HepG2 (cell line): ENCODE measurements around the gene MORN1. TPM values are rescaled to one million over a fixed set of nuclear protein-coding genes. Genes with fewer than 3 reads are reported as not detected.

Experiments used
- ATAC-seq: fragments of 200-7000 bp; cut with Tn5 transposase; 3 replicates; pipeline ENCODE4 v1.9.1; 2020; ENCODE audit warnings: mild to moderate bottlenecking, moderate library complexity
- BruUV-seq: library from RNA; stranded (reverse); fragments of 400-500 nt; replicated peaks from 2 replicates; lab custom pipeline; 2021; lab: Mats Ljungman, UMichigan
- CTCF ChIA-PET: fragments of 300-600 bp; formaldehyde crosslinking; extraction: SDS; loops from one replicate; lab custom pipeline; 2021; ENCODE audit warnings: low total read pairs, inconsistent platforms, low intra/inter-chr PET ratio; lab: Yijun Ruan, JAX
- POLR2A ChIA-PET: fragments of 350-600 bp; sonication (Branson Sonifier 250); formaldehyde crosslinking; loops from one replicate; lab custom pipeline; 2020; ENCODE audit warnings: antibody characterized with exemption, inconsistent platforms; lab: Yijun Ruan, JAX
- DNase-seq: peaks from one replicate; pipeline ENCODE4 v3.0.0-alpha.2; 2015; ENCODE audit warnings: low spot score
- FAIRE-seq: peaks from 3 replicates; lab custom pipeline; 2011; peaks lifted over from hg19 to GRCh38; lab: Jason Lieb, UNC
- H2AFZ ChIP-seq: one replicate; pipeline ENCODE4 v1.6.1; 2011; ENCODE audit warnings: low read length, inconsistent platforms
- H3K27ac ChIP-seq: fragments of 300-600 bp; 3 replicates; pipeline ENCODE4 v1.8.0; 2011; ENCODE audit warnings: mixed run types, mild to moderate bottlenecking, mixed read lengths, low read length, inconsistent platforms; ENCODE audit not compliant: insufficient read depth; ENCODE audit errors: extremely low read length
- H3K27me3 ChIP-seq, 2 experiments: fragments of 200-600 bp in 1 of 2; 2 replicates in 1 of 2; 3 replicates in 1 of 2; pipeline versions ENCODE4 v1.6.0 to v1.8.0; 2011; ENCODE audit warnings: low read length in 2 of 2, mild to moderate bottlenecking in 2 of 2, moderate library complexity in 2 of 2, inconsistent platforms in 1 of 2; ENCODE audit not compliant: insufficient read depth in 2 of 2, control insufficient read depth in 1 of 2
- H3K36me3 ChIP-seq, 2 experiments: fragments of 200-600 bp in 1 of 2; replicated peaks in 1 of 2; 2 replicates in 1 of 2; 3 replicates in 1 of 2; pipeline versions ENCODE4 v1.5.1 to v1.8.0; 2011; ENCODE audit warnings: low read length in 2 of 2, inconsistent platforms in 1 of 2; ENCODE audit not compliant: insufficient read depth in 2 of 2, control insufficient read depth in 1 of 2
- H3K4me1 ChIP-seq: 2 replicates; pipeline ENCODE4 v1.5.1; 2012; ENCODE audit warnings: low read length, inconsistent platforms; ENCODE audit not compliant: insufficient read depth
- H3K4me2 ChIP-seq: 2 replicates; pipeline ENCODE4 v1.6.0; 2011; ENCODE audit warnings: low read depth, low read length, inconsistent platforms
- H3K4me3 ChIP-seq, 3 experiments: fragments of 200-600 bp in 1 of 3; sonication (generic), shearing (Covaris generic) in 1 of 3; replicated peaks in 1 of 3; 2 replicates each; pipeline ENCODE4 v1.5.1; 2011 to 2016; ENCODE audit warnings: low read length in 3 of 3, inconsistent platforms in 2 of 3, low read depth in 2 of 3, mild to moderate bottlenecking in 2 of 3, control low read depth in 1 of 3, mixed read lengths in 1 of 3; ENCODE audit not compliant: insufficient read depth in 1 of 3
- H3K79me2 ChIP-seq: one replicate; pipeline ENCODE4 v1.6.1; 2011; ENCODE audit warnings: low read length, inconsistent platforms; ENCODE audit not compliant: insufficient read depth
- H3K9ac ChIP-seq: 2 replicates; pipeline ENCODE4 v1.6.0; 2011; ENCODE audit warnings: mild to moderate bottlenecking, low read depth, low read length, inconsistent platforms; ENCODE audit not compliant: insufficient read depth
- H3K9me3 ChIP-seq: 2 replicates; pipeline ENCODE4 v1.5.1; 2012; ENCODE audit warnings: mild to moderate bottlenecking, low read length
- H4K20me1 ChIP-seq: 2 replicates; pipeline ENCODE4 v1.6.0; 2011; ENCODE audit warnings: inconsistent platforms, mild to moderate bottlenecking, low read length, moderate library complexity; ENCODE audit not compliant: insufficient read depth
- ATF1 ChIP-seq: IDR thresholded peaks from 2 replicates; pipeline ENCODE4 v1.6.1; 2016; ENCODE audit warnings: mild to moderate bottlenecking, control low read depth
- ATRX ChIP-seq: sonication (generic); formaldehyde crosslinking; IDR thresholded peaks from 2 replicates; pipeline ENCODE4 v1.4.0; 2020; ENCODE audit warnings: missing genetic modification reagents, borderline replicate concordance
- CENPT ChIP-seq: sonication (generic); formaldehyde crosslinking; IDR thresholded peaks from 2 replicates; pipeline ENCODE4 v1.8.0; 2022; ENCODE audit warnings: low read depth, mild to moderate bottlenecking, moderate library complexity, missing genetic modification reagents
- ESRRA ChIP-seq: sonication (generic); formaldehyde crosslinking; IDR thresholded peaks from 2 replicates; pipeline ENCODE4 v1.5.1; 2020; ENCODE audit warnings: mild to moderate bottlenecking, low read depth, missing genetic modification reagents
- FOSL2 ChIP-seq: sonication (generic); formaldehyde crosslinking; IDR thresholded peaks from 2 replicates; pipeline ENCODE4 v1.4.0; 2020; ENCODE audit warnings: missing genetic modification reagents
- GATAD1 ChIP-seq: IDR thresholded peaks from 2 replicates; pipeline ENCODE4 v1.6.1; 2016; ENCODE audit warnings: missing genetic modification reagents, missing compliant biosample characterization
- HIVEP1 ChIP-seq: sonication (generic); formaldehyde crosslinking; IDR thresholded peaks from 2 replicates; pipeline ENCODE4 v1.4.0; 2020; ENCODE audit warnings: mild to moderate bottlenecking, missing genetic modification reagents
- JUNB ChIP-seq: sonication (generic); formaldehyde crosslinking; IDR thresholded peaks from 2 replicates; pipeline ENCODE4 v1.8.0; 2022; ENCODE audit warnings: missing genetic modification reagents, mild to moderate bottlenecking, borderline replicate concordance
- MXI1 ChIP-seq: IDR thresholded peaks from 3 replicates; pipeline ENCODE4 v1.6.1; 2012; ENCODE audit warnings: low read depth, low read length, inconsistent platforms, borderline replicate concordance
- NCOA5 ChIP-seq: sonication (generic); formaldehyde crosslinking; IDR thresholded peaks from 2 replicates; pipeline ENCODE4 v1.4.0; 2020; ENCODE audit warnings: missing genetic modification reagents
- NR2F1 ChIP-seq, 2 experiments: fragments of 450-650 bp in 1 of 2; formaldehyde crosslinking in 1 of 2; IDR thresholded peaks; 2 replicates each; pipeline versions ENCODE4 v1.5.0 to v1.6.1; 2016 to 2020; ENCODE audit warnings: mild to moderate bottlenecking in 1 of 2, missing compliant biosample characterization in 1 of 2, missing genetic modification reagents in 1 of 2, moderate library complexity in 1 of 2
- PHF5A ChIP-seq: IDR thresholded peaks from one replicate; pipeline ENCODE4 v1.6.1; 2018; ENCODE audit warnings: low read depth, missing genetic modification reagents; ENCODE audit not compliant: unreplicated experiment
- SMARCC2 ChIP-seq: fragments of 450-650 bp; IDR thresholded peaks from 2 replicates; pipeline ENCODE4 v1.6.1; 2017; ENCODE audit warnings: antibody characterized with exemption, mild to moderate bottlenecking
- SNAPC2 ChIP-seq: sonication (generic); formaldehyde crosslinking; IDR thresholded peaks from 2 replicates; pipeline ENCODE4 v1.8.1; 2022; ENCODE audit warnings: mild to moderate bottlenecking, missing genetic modification reagents
- TBP ChIP-seq: sonication (generic); formaldehyde crosslinking; IDR thresholded peaks from 2 replicates; pipeline ENCODE4 v1.5.0; 2020; ENCODE audit warnings: missing genetic modification reagents
- TGIF2 ChIP-seq: IDR thresholded peaks from 2 replicates; pipeline ENCODE4 v1.6.1; 2016; ENCODE audit warnings: control low read depth, missing compliant biosample characterization
- TMF1 ChIP-seq: sonication (generic); formaldehyde crosslinking; IDR thresholded peaks from 2 replicates; pipeline ENCODE4 v1.8.1; 2022; ENCODE audit warnings: low read depth, missing genetic modification reagents
- WIZ ChIP-seq: sonication (generic); formaldehyde crosslinking; IDR thresholded peaks from 2 replicates; pipeline ENCODE4 v1.5.1; 2020; ENCODE audit warnings: mild to moderate bottlenecking, missing genetic modification reagents
- ZNF383 ChIP-seq: sonication (generic); formaldehyde crosslinking; IDR thresholded peaks from 2 replicates; pipeline ENCODE4 v1.4.0; 2020; ENCODE audit warnings: missing genetic modification reagents, mild to moderate bottlenecking, borderline replicate concordance
- ZNF652 ChIP-seq: IDR thresholded peaks from 2 replicates; pipeline ENCODE4 v1.6.1; 2016; ENCODE audit warnings: low read depth, borderline replicate concordance
- WGBS: methylation state at CpG from one replicate; pipeline ENCODE4 v1.1.6; 2017; ENCODE audit warnings: low lambda C conversion rate; 5-methylcytosine and 5-hydroxymethylcytosine counted together
- in situ Hi-C: cut with HindIII; loops from 2 replicates; pipeline ENCODE4 v1.10.0; 2017; ENCODE audit warnings: low pct_unique_long_range_greater_than_20kb; ENCODE audit not compliant: extremely low pct_ligation_motif_present
- intact Hi-C: fragments of 100-400 bp; cut with micrococcal nuclease; formaldehyde crosslinking; loops from one replicate; pipeline ENCODE4 v1.10.0; 2022; ENCODE audit not compliant: unreplicated experiment
- polyA plus RNA-seq, 8 experiments: library from polyadenylated mRNA; depleted of rRNA in 3 of 8; stranded (reverse) in 7 of 8; unstranded in 1 of 8; fragments of >200 nt; fragmentation: Illumina TruSeq in 4 of 8; extraction: Trizol in 4 of 8; gene quantifications; 2 replicates each; pipeline versions ENCODE4 v1.2.1 to v1.2.3, GENCODE V29; 2011 to 2016; ENCODE audit warnings: low read depth in 4 of 8, missing spikeins in 1 of 8, mixed read lengths in 1 of 8; ENCODE audit not compliant: insufficient read depth in 1 of 8
- total RNA-seq, 5 experiments: library from RNA; depleted of rRNA; stranded (reverse); fragments of >200 nt; fragmentation: Illumina TruSeq; extraction: Trizol; gene quantifications; 2 replicates each; pipeline ENCODE4 v1.2.3, GENCODE V29; 2016; ENCODE audit warnings: low read depth in 1 of 5
- TF ChIP-seq, protein P1 (sequence below): IDR thresholded peaks from 2 replicates; pipeline ENCODE4 v1.6.1; 2016; ENCODE audit warnings: mild to moderate bottlenecking

MORN1 gene
- total and polyA plus RNA-seq, 2 of the 13 experiments (the other 11 are each of a cell fraction or from before 2014, with no cell fraction given) = 3.1 to 6.5 TPM

DNA sequence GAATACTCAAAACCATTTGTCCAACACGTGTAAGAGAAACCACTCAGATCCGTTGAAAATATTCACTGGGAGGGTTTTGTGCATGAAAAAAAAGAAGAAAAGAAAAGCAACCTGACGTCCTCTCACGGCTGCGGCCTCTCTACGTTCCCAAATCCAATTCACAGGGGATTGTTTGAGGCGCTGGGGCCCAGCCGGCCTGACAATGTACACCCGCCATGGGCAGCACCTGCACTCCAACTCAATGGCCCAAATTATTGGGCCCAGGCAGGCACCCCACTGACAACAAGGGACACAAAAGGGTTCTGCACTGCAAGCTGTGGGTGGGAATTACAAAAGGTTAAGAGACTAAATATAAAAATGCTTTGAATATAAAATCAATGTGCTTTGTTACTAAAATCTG lies 41.5 kb downstream of the MORN1 start (continued):
- TF ChIP-seq ZNF652 (no peak), ATRX (CRISPR knock-in tag) (no peak), WIZ (no peak), TGIF2 (CRISPR knock-in tag) (no peak), ESRRA (CRISPR knock-in tag) (no peak), ZNF383 (no peak)

DNA sequence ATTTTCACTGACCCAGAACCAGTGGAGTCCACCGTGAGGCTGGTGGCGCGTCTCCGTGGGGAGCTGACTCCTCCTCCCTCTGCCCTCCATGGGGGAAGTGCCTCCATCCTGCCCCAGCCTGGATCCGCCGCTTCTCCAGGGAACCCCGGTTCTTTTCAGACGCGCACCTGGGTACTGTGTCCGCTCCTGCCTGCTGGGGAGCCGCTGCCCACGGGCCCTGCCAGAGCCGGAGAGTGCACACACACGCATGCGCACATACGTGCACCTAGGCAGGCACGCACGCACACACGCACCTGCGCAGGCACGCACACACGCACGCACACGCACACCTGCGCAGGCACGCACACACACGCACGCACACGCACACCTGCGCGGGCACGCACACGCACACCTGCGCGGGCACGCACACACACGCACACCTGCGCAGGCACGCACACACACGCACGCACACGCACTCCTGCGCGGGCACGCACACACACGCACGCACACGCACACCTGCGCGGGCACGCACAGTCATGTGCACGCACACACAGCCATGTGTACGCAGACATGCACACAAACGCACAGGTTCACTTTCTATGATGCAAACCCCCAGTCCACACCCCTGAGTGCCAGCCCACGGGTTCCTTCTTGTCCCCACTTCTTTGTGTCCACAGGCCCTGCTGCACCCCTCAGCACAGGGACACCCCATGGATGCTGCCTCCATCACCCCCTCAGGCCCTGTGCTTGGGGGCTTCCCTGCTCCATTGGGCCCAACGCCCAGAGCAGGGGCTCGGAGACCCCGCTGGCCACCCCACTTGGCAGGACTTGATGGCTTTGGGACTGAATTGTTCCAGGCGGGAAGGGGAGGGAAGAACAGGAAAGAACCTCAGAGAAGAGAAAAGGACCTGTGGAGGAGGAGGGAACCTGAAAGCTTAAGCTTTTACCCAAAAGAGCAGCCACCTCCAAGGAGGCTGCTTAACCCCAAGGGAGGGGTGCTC lies 42.7 kb downstream of the MORN1 start:
- H3K79me2 ChIP-seq = no peaks in the 10 kb centered on the region
- no peak overlapping the region for H3K9ac ChIP-seq
- intact Hi-C loops = no loop called here
- no peak overlapping the region for H3K27ac ChIP-seq
- ChIA-PET CTCF (no interaction called here), POLR2A (no interaction called here)
- TF ChIP-seq PHF5A (CRISPR knock-in tag) (no peak), SNAPC2 (CRISPR knock-in tag) (no peak), MXI1 (no peak), NR2F1 (CRISPR knock-in tag; IDR thresholded peaks at IDR 0.05) (no peak), TBP (CRISPR knock-in tag) (no peak), ATF1 (no peak), SMARCC2 (no peak), FOSL2 (CRISPR knock-in tag) (no peak), GATAD1 (CRISPR knock-in tag) (no peak), CENPT (no peak), NCOA5 (CRISPR knock-in tag) (no peak), JUNB (CRISPR knock-in tag) (no peak), TMF1 (no peak), HIVEP1 (CRISPR knock-in tag) (no peak)
- TF ChIP-seq, protein P1, sequence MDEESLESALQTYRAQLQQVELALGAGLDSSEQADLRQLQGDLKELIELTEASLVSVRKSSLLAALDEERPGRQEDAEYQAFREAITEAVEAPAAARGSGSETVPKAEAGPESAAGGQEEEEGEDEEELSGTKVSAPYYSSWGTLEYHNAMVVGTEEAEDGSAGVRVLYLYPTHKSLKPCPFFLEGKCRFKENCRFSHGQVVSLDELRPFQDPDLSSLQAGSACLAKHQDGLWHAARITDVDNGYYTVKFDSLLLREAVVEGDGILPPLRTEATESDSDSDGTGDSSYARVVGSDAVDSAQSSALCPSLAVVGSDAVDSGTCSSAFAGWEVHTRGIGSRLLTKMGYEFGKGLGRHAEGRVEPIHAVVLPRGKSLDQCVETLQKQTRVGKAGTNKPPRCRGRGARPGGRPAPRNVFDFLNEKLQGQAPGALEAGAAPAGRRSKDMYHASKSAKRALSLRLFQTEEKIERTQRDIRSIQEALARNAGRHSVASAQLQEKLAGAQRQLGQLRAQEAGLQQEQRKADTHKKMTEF = no peak
- H3K4me3 ChIP-seq = no peak overlapping the region; a peak in 1 of 6 replicates
- no peaks in the 10 kb centered on the region for H3K36me3 ChIP-seq
- H3K27me3 ChIP-seq = peaks cover 9 to 55% of the 10 kb centered on the region in 2 experiments
- BruUV-seq = no TSS peak
- no peak for FAIRE-seq
- 86% methylated on average over 44 of the region's 59 CpGs for WGBS
- no peaks in the 10 kb centered on the region for H4K20me1 ChIP-seq
- in situ Hi-C loops = no loop called here
- no peak overlapping the region for H2AFZ ChIP-seq
- no peak overlapping the region for H3K4me2 ChIP-seq
- ATAC-seq = no peak
- DNase-seq = no peak
- no peaks in the 10 kb centered on the region for H3K9me3 ChIP-seq
- H3K4me1 ChIP-seq = peaks cover 7% of the 10 kb centered on the region; the same call in 1 of the 2 replicates
